Adrenal gland (tissue), 5 donors: ENCODE results near the gene POC1A.

Experiments
- POLR2A ChIP-seq, 2 donors: fragments of 450-650 bp; IDR thresholded peaks; one replicate each; pipeline ENCODE4 v1.6.1; 2017; ENCODE audit warnings: antibody characterized with exemption in 2 of 2, mild to moderate bottlenecking in 2 of 2, moderate library complexity in 1 of 2
- TF ChIP-seq, protein P1 (sequence below), 6 experiments: fragments of 450-650 bp in 4 of 6; fragments of 200-600 bp in 2 of 6; sonication (generic) in 1 of 6; IDR thresholded peaks; 1 replicate in 5 of 6; 2 replicates in 1 of 6; pipeline versions ENCODE4 v1.5.1 to v1.8.0; 2016 to 2021; ENCODE audit warnings: antibody characterized with exemption in 6 of 6, mild to moderate bottlenecking in 2 of 6, moderate library complexity in 1 of 6
- donor health status: DM: no; HTN: no; CAD: no.

DNA sequence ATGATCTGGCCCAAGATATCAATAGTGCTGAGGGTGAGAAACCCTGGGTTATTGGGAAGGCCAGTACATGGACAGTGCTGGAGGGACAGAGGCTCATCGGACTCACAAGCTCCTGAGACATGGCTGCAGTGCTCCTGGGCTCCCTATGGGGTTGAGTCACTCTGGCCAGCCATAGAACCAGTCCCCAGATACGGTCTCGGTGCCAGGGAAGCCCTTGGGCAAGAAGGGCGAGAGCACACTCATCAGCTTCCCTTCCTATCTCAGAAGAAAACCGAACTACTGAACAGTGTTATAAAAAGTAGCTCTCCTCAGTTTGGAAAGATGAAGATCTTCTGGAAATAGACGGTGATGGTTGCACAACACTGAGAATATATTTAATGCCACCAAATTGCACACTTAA lies 34.4 kb downstream of the POC1A start:
- TF ChIP-seq, protein P1, sequence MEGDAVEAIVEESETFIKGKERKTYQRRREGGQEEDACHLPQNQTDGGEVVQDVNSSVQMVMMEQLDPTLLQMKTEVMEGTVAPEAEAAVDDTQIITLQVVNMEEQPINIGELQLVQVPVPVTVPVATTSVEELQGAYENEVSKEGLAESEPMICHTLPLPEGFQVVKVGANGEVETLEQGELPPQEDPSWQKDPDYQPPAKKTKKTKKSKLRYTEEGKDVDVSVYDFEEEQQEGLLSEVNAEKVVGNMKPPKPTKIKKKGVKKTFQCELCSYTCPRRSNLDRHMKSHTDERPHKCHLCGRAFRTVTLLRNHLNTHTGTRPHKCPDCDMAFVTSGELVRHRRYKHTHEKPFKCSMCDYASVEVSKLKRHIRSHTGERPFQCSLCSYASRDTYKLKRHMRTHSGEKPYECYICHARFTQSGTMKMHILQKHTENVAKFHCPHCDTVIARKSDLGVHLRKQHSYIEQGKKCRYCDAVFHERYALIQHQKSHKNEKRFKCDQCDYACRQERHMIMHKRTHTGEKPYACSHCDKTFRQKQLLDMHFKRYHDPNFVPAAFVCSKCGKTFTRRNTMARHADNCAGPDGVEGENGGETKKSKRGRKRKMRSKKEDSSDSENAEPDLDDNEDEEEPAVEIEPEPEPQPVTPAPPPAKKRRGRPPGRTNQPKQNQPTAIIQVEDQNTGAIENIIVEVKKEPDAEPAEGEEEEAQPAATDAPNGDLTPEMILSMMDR (IDR thresholded peaks at IDR 0.05) = no peak
- no peak for TF ChIP-seq POLR2A (IDR thresholded peaks at IDR 0.05)
